CD8-positive, alpha-beta memory T cell (primary cell): ENCODE measurements around the gene TMEM167B. TPM values are rescaled to one million over a fixed set of nuclear protein-coding genes. Genes with fewer than 3 reads are reported as not detected.

Experiments used
- CTCF ChIA-PET: fragments of 350-600 bp; sonication (Branson Sonifier 250); formaldehyde crosslinking; loops from one replicate; lab custom pipeline; 2021; ENCODE audit warnings: antibody characterized with exemption; lab: Charles Lee
- POLR2A ChIA-PET: fragments of 350-600 bp; sonication (Branson Sonifier 250); formaldehyde crosslinking; loops from one replicate; lab custom pipeline; 2021; ENCODE audit warnings: antibody characterized with exemption; lab: Charles Lee
- DNase-seq, 5 donors: peaks; one replicate each; pipeline versions ENCODE4 v3.0.0 to v3.0.0-alpha.2; 2020 to 2022; ENCODE audit warnings: mixed read lengths in 1 of 5
- H3K27ac ChIP-seq: one replicate; pipeline ENCODE4 v1.7.0; 2013; ENCODE audit warnings: low read depth, mild to moderate bottlenecking, low read length, moderate library complexity
- H3K27me3 ChIP-seq: 2 replicates; pipeline ENCODE4 v1.7.0; 2013; ENCODE audit warnings: low read length, mild to moderate bottlenecking; ENCODE audit not compliant: insufficient read depth, poor library complexity, severe bottlenecking
- H3K36me3 ChIP-seq: 2 replicates; pipeline ENCODE4 v1.7.0; 2013; ENCODE audit warnings: mild to moderate bottlenecking, low read length, moderate library complexity; ENCODE audit not compliant: insufficient read depth
- H3K4me1 ChIP-seq: 2 replicates; pipeline ENCODE4 v1.7.0; 2013; ENCODE audit warnings: mild to moderate bottlenecking, low read length, moderate library complexity; ENCODE audit not compliant: insufficient read depth
- H3K4me3 ChIP-seq: 2 replicates; pipeline ENCODE4 v1.7.0; 2013; ENCODE audit warnings: mild to moderate bottlenecking, low read length
- H3K9me3 ChIP-seq: 2 replicates; pipeline ENCODE4 v1.7.0; 2013; ENCODE audit warnings: mild to moderate bottlenecking, low read length
- H3K27ac Mint-ChIP-seq, 8 donors: one replicate each; pipeline ENCODE4 v1.8.0; 2020 to 2021; ENCODE audit warnings: mixed read lengths in 8 of 8, mild to moderate bottlenecking in 6 of 8, inconsistent platforms in 3 of 8, moderate library complexity in 3 of 8
- H3K27me3 Mint-ChIP-seq, 2 donors: one replicate each; pipeline ENCODE4 v1.8.0; 2020 to 2021; ENCODE audit warnings: mixed read lengths in 2 of 2, mild to moderate bottlenecking in 1 of 2, moderate library complexity in 1 of 2
- H3K36me3 Mint-ChIP-seq, 3 donors: one replicate each; pipeline ENCODE4 v1.8.0; 2020 to 2021; ENCODE audit warnings: mixed read lengths in 3 of 3, inconsistent platforms in 1 of 3, mild to moderate bottlenecking in 1 of 3
- H3K4me1 Mint-ChIP-seq, 3 donors: one replicate each; pipeline ENCODE4 v1.8.0; 2020 to 2021; ENCODE audit warnings: mixed read lengths in 3 of 3, inconsistent platforms in 1 of 3, mild to moderate bottlenecking in 1 of 3
- H3K4me3 Mint-ChIP-seq, 7 donors: one replicate each; pipeline ENCODE4 v1.8.0; 2020 to 2021; ENCODE audit warnings: mixed read lengths in 7 of 7, mild to moderate bottlenecking in 6 of 7, moderate library complexity in 4 of 7, inconsistent platforms in 2 of 7
- H3K9me3 Mint-ChIP-seq, 5 donors: one replicate each; pipeline ENCODE4 v1.8.0; 2020 to 2022; ENCODE audit warnings: mixed read lengths in 5 of 5, mild to moderate bottlenecking in 3 of 5, moderate library complexity in 2 of 5, inconsistent platforms in 1 of 5
- polyA plus RNA-seq: library from polyadenylated mRNA; unstranded; fragments of 300-500 nt; fragmentation: Illumina TruSeq; gene quantifications from one replicate; pipeline ENCODE4 v1.2.3, GENCODE V29; 2021
- total RNA-seq, 2 experiments: library from RNA; stranded (reverse); gene quantifications; one replicate each; pipeline ENCODE4 v1.2.3, GENCODE V29; 2021

The TMEM167B gene
- total RNA-seq (10 to 100 TPM; 30.3 to 36.6 TPM), polyA plus RNA-seq (38.2 TPM)

DNA sequence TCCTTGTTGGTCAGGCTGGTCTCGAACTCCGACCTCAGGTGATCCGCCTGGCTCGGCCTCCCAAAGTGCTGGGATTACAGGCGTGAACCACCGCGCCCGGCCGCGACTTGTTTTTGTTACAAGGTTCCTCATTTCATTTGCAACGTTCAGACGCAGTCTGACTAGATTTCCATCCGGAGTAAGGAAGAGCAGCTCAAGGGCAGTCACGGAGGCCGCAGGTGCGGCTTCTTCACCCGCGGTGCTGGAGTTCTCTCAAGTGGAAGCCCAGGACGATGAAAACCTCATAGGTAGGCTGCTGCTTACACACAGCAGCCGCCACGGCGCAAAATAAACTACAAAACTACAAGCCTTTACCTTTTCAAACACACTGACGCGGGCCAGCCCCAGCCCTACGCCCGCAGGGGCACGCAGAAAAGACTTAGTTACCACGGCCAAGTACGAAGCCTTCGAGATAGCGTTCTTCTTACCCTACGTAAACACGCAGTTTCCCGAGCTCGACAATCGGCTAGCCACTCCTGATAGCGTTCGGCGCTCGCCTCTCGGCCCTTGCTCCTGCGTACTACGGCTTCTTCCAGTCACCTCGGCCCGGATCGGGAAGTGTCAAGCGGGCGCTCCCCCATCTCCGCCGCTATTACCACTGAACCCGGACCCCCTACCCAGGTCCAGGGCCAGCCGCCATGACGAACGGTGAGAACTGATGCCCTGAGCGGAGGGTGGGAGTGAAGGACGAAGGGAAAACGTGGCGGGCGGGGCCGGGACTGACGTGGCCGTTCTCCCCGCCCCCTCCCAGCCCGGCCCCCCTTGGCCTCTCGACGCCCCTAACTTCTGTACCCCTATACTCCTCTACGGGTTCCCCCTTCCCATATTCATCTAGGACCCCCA lies at the start of gene TMEM167B:
Gene TMEM167B, plus strand, starts transcription at position 569 of the 882 bp plus-strand sequence. Its CDS starts 109 bp downstream, at position 678.
- ChIA-PET CTCF (interaction anchor here (0.8 to 2.9 kb wide), 4 partner anchors 9 to 23 kb away, joined by 3 to 29 read pairs (median 4); no protein-coding TSS in a partner anchor), POLR2A (interaction anchor here (1.0 to 2.9 kb wide), 4 partner anchors 9 to 128 kb away, joined by 3 to 32 read pairs (median 12); partner anchors contain the start of genes TAF13 and WDR47)
- peak; percentile 75 to 93 (median 83) for DNase-seq
- H3K4me3 ChIP-seq, result peak within 1 kb of the TSS; percentile 75
- H3K27ac ChIP-seq, result peak within 1 kb of the TSS; percentile 92
- peaks cover 4% of the 10 kb centered on the region for H3K9me3 ChIP-seq
- Mint-ChIP-seq H3K27me3 (peaks cover 0 to 3% of the 10 kb centered on the region in 2 donors), H3K4me3 (peak within 1 kb of the TSS; percentile 92 to 99 (median 95)), H3K9me3 (peaks cover 0 to 3% (median 0%) of the 10 kb centered on the region in 5 donors), H3K36me3 (peaks cover 0 to 39% (median 7%) of the 10 kb centered on the region in 3 donors), H3K4me1 (peaks cover 32 to 50% (median 43%) of the 10 kb centered on the region in 3 donors), H3K27ac (peak within 1 kb of the TSS; percentile 94 to 99 (median 96))
- peaks cover 22% of the 10 kb centered on the region for H3K4me1 ChIP-seq
- H3K27me3 ChIP-seq, result no peaks in the 10 kb centered on the region
- peaks cover 4% of the 10 kb centered on the region for H3K36me3 ChIP-seq

DNA sequence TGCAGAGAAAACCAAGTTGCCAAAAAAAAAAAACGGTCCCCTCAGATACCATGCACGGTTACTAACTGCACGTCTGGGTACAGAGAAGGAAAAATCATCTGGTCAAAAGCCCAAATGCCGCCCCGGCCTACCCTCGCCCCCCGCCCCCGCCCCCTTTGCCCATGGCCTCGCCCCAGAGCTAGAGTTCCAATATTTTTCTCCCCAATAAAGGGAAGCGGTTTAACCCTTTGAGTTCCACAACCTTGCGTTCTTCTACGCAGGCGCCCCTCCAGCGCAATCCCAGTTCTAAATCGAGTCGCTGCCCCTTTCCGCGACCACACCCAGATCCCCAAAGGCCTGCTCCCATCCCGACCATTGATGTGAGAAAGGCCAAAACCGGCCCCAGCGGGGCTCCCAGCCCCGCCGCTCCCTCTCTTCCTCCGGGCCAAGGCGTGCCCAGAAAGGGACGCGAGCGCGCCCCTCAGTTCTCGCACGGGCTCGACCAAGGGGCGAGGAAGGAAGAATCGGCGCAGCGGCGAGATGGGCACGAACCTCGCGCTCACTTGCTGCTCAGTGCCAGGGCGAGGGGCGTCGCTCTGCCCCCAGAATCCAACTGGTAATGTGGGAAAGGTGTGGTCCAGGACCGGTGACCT lies 49.5 kb upstream of the TMEM167B start:
- Histone ChIP-seq H3K4me1 (no peaks in the 10 kb centered on the region), H3K27me3 (no peaks in the 10 kb centered on the region), H3K4me3 (peak overlapping the region; percentile 79), H3K27ac (peak overlapping the region; percentile 87), H3K36me3 (no peaks in the 10 kb centered on the region), H3K9me3 (no peaks in the 10 kb centered on the region)
- Mint-ChIP-seq H3K36me3 (peaks cover 0 to 2% (median 0%) of the 10 kb centered on the region in 3 donors), H3K4me1 (peaks cover 16 to 24% (median 16%) of the 10 kb centered on the region in 3 donors), H3K27ac (peak overlapping the region; percentile 78 to 99 (median 90)), H3K9me3 (no peaks in the 10 kb centered on the region), H3K4me3 (peak overlapping the region; percentile 89 to 98 (median 92)), H3K27me3 (no peaks in the 10 kb centered on the region)
- ChIA-PET CTCF (interaction anchor here (1.0 to 2.1 kb wide), 2 partner anchors 35 to 59 kb away, joined by 8 to 19 read pairs; partner anchors contain the start of gene TAF13), POLR2A (interaction anchor here (1.2 to 1.6 kb wide), 2 partner anchors 35 to 59 kb away, joined by 4 to 30 read pairs; partner anchors contain the start of gene TAF13)
- peak in 2 of 5 donors; percentile 12 to 57 for DNase-seq

DNA sequence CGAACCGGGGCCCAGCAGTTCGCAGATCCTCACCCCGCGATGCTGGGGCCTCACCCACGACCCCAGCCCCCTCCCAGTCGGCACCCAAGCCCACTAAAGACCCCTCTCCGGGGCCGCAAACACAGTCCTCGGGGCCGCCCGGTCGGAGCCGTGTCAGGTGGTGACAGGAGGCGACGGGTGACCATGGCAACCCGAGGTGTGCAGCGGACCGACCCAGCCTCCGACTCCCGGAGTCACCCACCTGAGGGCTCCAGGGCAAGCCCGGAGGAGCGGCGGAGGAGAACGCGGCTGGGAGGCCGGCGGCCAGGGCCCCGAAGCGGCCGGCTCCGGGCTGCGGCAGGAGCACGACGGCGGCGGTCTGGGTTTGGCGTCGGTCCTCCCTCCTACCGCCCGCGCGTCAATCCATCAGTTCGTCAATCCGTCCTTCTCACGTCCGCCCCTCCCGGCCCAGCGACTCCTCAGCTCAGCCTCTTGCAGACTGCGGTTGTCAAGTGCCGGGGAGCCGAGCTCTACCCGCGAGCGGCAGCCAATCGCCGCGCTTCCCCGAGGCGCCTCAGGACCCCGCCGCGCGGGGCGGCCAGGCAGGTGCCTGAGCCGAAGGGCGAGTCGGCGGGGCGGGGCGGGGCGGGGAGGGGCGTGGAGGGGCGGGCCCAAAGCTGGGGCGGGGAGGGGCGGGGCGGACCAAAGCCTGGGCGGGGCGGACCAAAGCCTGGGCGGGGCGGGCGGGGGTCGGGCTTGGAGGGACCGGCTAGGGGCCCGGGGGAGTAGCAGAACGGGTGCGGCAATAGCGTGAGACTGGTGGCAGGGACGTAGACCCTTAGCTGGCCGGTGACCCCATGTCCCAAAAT lies 48.7 kb upstream of the TMEM167B start, which contains the start of gene WDR47:
Gene WDR47, minus strand, starts transcription at position 482 of the 848 bp plus-strand sequence. CDS start 18,590 bp downstream, outside the sequence.
- Mint-ChIP-seq H3K36me3 (peaks cover 0 to 2% (median 0%) of the 10 kb centered on the region in 3 donors), H3K9me3 (no peaks in the 10 kb centered on the region), H3K27ac (peak within 1 kb of the TSS; percentile 79 to 99 (median 92)), H3K4me3 (peak within 1 kb of the TSS; percentile 89 to 98 (median 92)), H3K4me1 (peaks cover 16 to 24% (median 16%) of the 10 kb centered on the region in 3 donors), H3K27me3 (no peaks in the 10 kb centered on the region)
- H3K36me3 ChIP-seq, result no peaks in the 10 kb centered on the region
- POLR2A ChIA-PET, result interaction anchor here (0.6 to 1.6 kb wide), 10 partner anchors 34 to 1297 kb away, joined by 3 to 30 read pairs (median 5); partner anchors contain the start of genes CLCC1, RBM15, SARS1 and TAF13
- no peaks in the 10 kb centered on the region for H3K4me1 ChIP-seq
- CTCF ChIA-PET, result interaction anchor here (0.8 to 2.1 kb wide), 5 partner anchors 17 to 143 kb away, joined by 3 to 19 read pairs (median 8); partner anchors contain the start of gene TAF13
- H3K9me3 ChIP-seq, result no peaks in the 10 kb centered on the region
- H3K27me3 ChIP-seq, result no peaks in the 10 kb centered on the region
- H3K27ac ChIP-seq, result peak within 1 kb of the TSS; percentile 87
- H3K4me3 ChIP-seq, result peak within 1 kb of the TSS; percentile 79
- peak; percentile 93 to 98 (median 96) for DNase-seq

DNA sequence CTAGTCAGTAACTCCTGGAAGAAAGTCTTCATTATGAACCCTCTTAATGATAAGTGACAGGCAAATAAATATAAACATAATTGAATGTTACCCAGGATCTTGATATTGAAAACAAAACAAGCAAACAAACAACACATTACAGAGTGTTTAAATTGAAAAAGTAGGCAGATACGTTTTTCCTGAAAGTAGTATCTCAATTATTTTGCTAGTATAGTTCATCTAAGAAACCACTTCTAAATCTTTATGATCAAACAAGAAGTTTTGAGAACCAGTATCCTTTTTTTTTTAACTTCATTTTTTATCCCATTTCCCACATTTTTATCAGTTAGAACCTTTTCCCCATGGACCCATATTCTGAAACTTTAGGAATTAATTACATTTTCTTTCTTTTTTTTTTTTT lies 45.0 kb upstream of the TMEM167B start:
- no peaks in the 10 kb centered on the region for H3K4me1 ChIP-seq
- POLR2A ChIA-PET, result interaction anchor here (0.6 kb wide), 1 partner anchor 82 kb away, joined by 3 read pairs; the partner anchor contains the start of gene CLCC1
- no peak overlapping the region for H3K27ac ChIP-seq
- H3K9me3 ChIP-seq, result no peaks in the 10 kb centered on the region
- H3K36me3 Mint-ChIP-seq, result peaks cover 0 to 2% (median 0%) of the 10 kb centered on the region in 3 donors
- peaks cover 9 to 14% (median 10%) of the 10 kb centered on the region in 3 donors for H3K4me1 Mint-ChIP-seq
- CTCF ChIA-PET, result interaction anchor here (0.8 to 1.4 kb wide), 2 partner anchors 54 to 223 kb away, joined by 3 to 4 read pairs; no protein-coding TSS in a partner anchor
- peaks cover 0 to 5% of the 10 kb centered on the region in 2 donors for H3K27me3 Mint-ChIP-seq
- no peak overlapping the region for H3K27ac Mint-ChIP-seq
- peak overlapping the region in 1 of 7 donors; percentile 41 for H3K4me3 Mint-ChIP-seq
- H3K36me3 ChIP-seq, result no peaks in the 10 kb centered on the region
- no peak overlapping the region for H3K4me3 ChIP-seq
- DNase-seq, result no peak
- H3K27me3 ChIP-seq, result no peaks in the 10 kb centered on the region
- H3K9me3 Mint-ChIP-seq, result no peaks in the 10 kb centered on the region

DNA sequence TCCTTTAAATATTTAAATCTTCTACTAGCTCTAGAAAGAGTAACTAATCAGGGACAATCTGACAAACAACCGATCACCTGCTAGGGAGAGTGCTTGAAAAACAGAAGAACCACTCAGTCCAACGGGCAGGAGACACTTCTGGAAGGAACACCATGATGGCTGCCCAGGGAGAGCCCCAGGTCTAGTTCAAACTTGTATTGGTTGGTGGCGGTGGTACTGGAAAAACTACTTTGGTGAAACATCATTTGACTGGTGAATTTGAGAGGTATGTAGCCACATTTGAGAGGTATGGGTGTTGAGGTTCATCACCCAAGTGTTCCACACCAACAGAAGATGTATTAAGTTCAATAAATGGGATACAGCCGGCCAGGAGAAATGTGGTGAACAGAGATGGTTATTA lies 43.9 kb upstream of the TMEM167B start:
- Histone ChIP-seq H3K4me1 (no peaks in the 10 kb centered on the region), H3K4me3 (no peak overlapping the region), H3K27me3 (no peaks in the 10 kb centered on the region), H3K36me3 (no peaks in the 10 kb centered on the region), H3K9me3 (no peaks in the 10 kb centered on the region), H3K27ac (no peak overlapping the region)
- no peak for DNase-seq
- CTCF ChIA-PET, result interaction anchor here (1.4 to 2.2 kb wide), 2 partner anchors 53 kb away, joined by 3 to 8 read pairs; no protein-coding TSS in a partner anchor
- Mint-ChIP-seq H3K4me3 (peak overlapping the region in 1 of 7 donors; percentile 12), H3K9me3 (no peaks in the 10 kb centered on the region), H3K27ac (no peak overlapping the region), H3K36me3 (peaks cover 0 to 2% (median 0%) of the 10 kb centered on the region in 3 donors), H3K27me3 (peaks cover 0 to 6% of the 10 kb centered on the region in 2 donors), H3K4me1 (peaks cover 4 to 8% (median 5%) of the 10 kb centered on the region in 3 donors)
- POLR2A ChIA-PET, result no interaction called here

DNA sequence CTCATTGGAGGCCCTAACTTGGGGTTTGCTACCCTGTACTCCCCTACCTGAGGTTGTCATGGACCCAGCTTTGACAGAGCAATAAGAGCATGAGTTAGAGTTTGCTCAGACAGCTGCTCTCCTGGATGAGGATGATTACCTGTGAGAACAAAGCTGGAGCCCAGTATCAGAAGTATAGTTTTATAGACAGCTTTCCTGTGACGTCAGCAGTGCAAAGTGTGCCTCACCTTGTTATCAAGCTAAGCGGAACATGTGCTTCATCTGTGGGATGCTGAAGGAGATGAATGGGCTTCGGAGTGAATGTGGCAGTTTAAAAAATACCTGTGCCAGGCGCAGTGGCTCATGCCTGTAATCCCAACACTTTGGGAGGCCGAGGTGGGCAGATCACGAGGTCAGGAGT lies 43.2 kb upstream of the TMEM167B start:
- CTCF ChIA-PET, result interaction anchor here (2.2 kb wide), 1 partner anchor 52 kb away, joined by 8 read pairs; no protein-coding TSS in a partner anchor
- Histone ChIP-seq H3K27me3 (no peaks in the 10 kb centered on the region), H3K27ac (no peak overlapping the region), H3K9me3 (no peaks in the 10 kb centered on the region), H3K4me3 (no peak overlapping the region), H3K4me1 (no peaks in the 10 kb centered on the region), H3K36me3 (no peaks in the 10 kb centered on the region)
- H3K27ac Mint-ChIP-seq, result no peak overlapping the region
- no peak for DNase-seq
- no peaks in the 10 kb centered on the region for H3K36me3 Mint-ChIP-seq
- H3K27me3 Mint-ChIP-seq, result peaks cover 0 to 6% of the 10 kb centered on the region in 2 donors
- no peaks in the 10 kb centered on the region for H3K9me3 Mint-ChIP-seq
- POLR2A ChIA-PET, result no interaction called here
- H3K4me3 Mint-ChIP-seq, result no peak overlapping the region
- H3K4me1 Mint-ChIP-seq, result peaks cover 3 to 4% (median 3%) of the 10 kb centered on the region in 3 donors
